HEK293 (cell line): Measurements from ENCODE around the gene OR5K2.

Experiments used
- FEZF1 ChIP-seq: fragments of 450-650 bp; formaldehyde crosslinking; IDR thresholded peaks from 2 replicates; pipeline ENCODE4 v1.5.1; 2016; ENCODE audit warnings: missing biosample characterization, missing genetic modification characterization
- GFI1B ChIP-seq: fragments of 450-650 bp; formaldehyde crosslinking; IDR thresholded peaks from 2 replicates; pipeline ENCODE4 v1.5.1; 2016; ENCODE audit warnings: missing biosample characterization, missing genetic modification characterization
- KLF1 ChIP-seq: fragments of 450-650 bp; formaldehyde crosslinking; IDR thresholded peaks from 2 replicates; pipeline ENCODE4 v1.5.1; 2016; ENCODE audit warnings: missing biosample characterization, missing genetic modification characterization
- KLF9 ChIP-seq: fragments of 450-650 bp; formaldehyde crosslinking; IDR thresholded peaks from 2 replicates; pipeline ENCODE4 v1.5.1; 2016; ENCODE audit warnings: missing biosample characterization, missing genetic modification characterization, low read depth
- MEIS1 ChIP-seq: sonication (generic); formaldehyde crosslinking; IDR thresholded peaks from 2 replicates; pipeline ENCODE4 v1.8.1; 2022; ENCODE audit warnings: missing genetic modification reagents, mild to moderate bottlenecking, borderline replicate concordance
- MYNN ChIP-seq: fragments of 450-650 bp; formaldehyde crosslinking; IDR thresholded peaks from 2 replicates; pipeline ENCODE4 v1.5.1; 2016; ENCODE audit warnings: missing biosample characterization, missing genetic modification characterization, borderline replicate concordance
- REPIN1 ChIP-seq: fragments of 450-650 bp; formaldehyde crosslinking; IDR thresholded peaks from 2 replicates; pipeline ENCODE4 v1.5.1; 2017; ENCODE audit warnings: missing biosample characterization, missing genetic modification characterization, low read depth
- YY2 ChIP-seq: fragments of 450-650 bp; formaldehyde crosslinking; IDR thresholded peaks from 2 replicates; pipeline ENCODE4 v1.5.1; 2016; ENCODE audit warnings: missing biosample characterization, missing genetic modification characterization
- ZBTB17 ChIP-seq: fragments of 450-650 bp; formaldehyde crosslinking; IDR thresholded peaks from 2 replicates; pipeline ENCODE4 v1.5.1; 2016; ENCODE audit warnings: missing biosample characterization, missing genetic modification characterization
- ZFP69B ChIP-seq: fragments of 450-650 bp; formaldehyde crosslinking; IDR thresholded peaks from 2 replicates; pipeline ENCODE4 v1.5.1; 2016; ENCODE audit warnings: missing biosample characterization, missing genetic modification characterization
- ZNF146 ChIP-seq: fragments of 450-650 bp; formaldehyde crosslinking; IDR thresholded peaks from 2 replicates; pipeline ENCODE4 v1.5.1; 2016; ENCODE audit warnings: missing biosample characterization, missing genetic modification characterization
- ZNF274 ChIP-seq, 2 experiments: fragments of 200-500 bp in 1 of 2; fragments of 450-650 bp in 1 of 2; sonication (Bioruptor generic) in 1 of 2; formaldehyde crosslinking in 1 of 2; IDR thresholded peaks; 2 replicates each; pipeline versions ENCODE4 v1.5.1 to v1.6.1; 2014 to 2016; ENCODE audit warnings: borderline replicate concordance in 1 of 2, inconsistent platforms in 1 of 2, low read length in 1 of 2, missing biosample characterization in 1 of 2, missing genetic modification characterization in 1 of 2
- ZNF324 ChIP-seq: fragments of 450-650 bp; formaldehyde crosslinking; IDR thresholded peaks from 2 replicates; pipeline ENCODE4 v1.5.1; 2016; ENCODE audit warnings: missing biosample characterization, missing genetic modification characterization
- ZNF341 ChIP-seq: fragments of 450-650 bp; formaldehyde crosslinking; IDR thresholded peaks from 2 replicates; pipeline ENCODE4; 2016; ENCODE audit warnings: low read depth, missing biosample characterization, missing genetic modification characterization
- ZNF37A ChIP-seq: fragments of 450-650 bp; IDR thresholded peaks from 2 replicates; pipeline ENCODE4 v1.5.1; 2018; ENCODE audit warnings: missing biosample characterization, missing genetic modification characterization
- ZNF391 ChIP-seq: fragments of 450-650 bp; formaldehyde crosslinking; IDR thresholded peaks from 2 replicates; pipeline ENCODE4 v1.5.1; 2016; ENCODE audit warnings: low read depth, missing biosample characterization, missing genetic modification characterization, borderline replicate concordance
- ZNF433 ChIP-seq: fragments of 450-650 bp; formaldehyde crosslinking; IDR thresholded peaks from 2 replicates; pipeline ENCODE4 v1.5.1; 2016; ENCODE audit warnings: missing biosample characterization, missing genetic modification characterization, low read depth
- ZNF501 ChIP-seq: fragments of 450-650 bp; formaldehyde crosslinking; IDR thresholded peaks from 2 replicates; pipeline ENCODE4 v1.5.1; 2016; ENCODE audit warnings: missing biosample characterization, missing genetic modification characterization
- ZNF558 ChIP-seq: fragments of 450-650 bp; formaldehyde crosslinking; IDR thresholded peaks from 2 replicates; pipeline ENCODE4 v1.5.1; 2016; ENCODE audit warnings: missing biosample characterization, missing genetic modification characterization
- ZNF571 ChIP-seq: fragments of 450-650 bp; formaldehyde crosslinking; IDR thresholded peaks from 2 replicates; pipeline ENCODE4 v1.5.0; 2017; ENCODE audit warnings: missing biosample characterization, missing genetic modification characterization
- ZNF610 ChIP-seq: fragments of 450-650 bp; formaldehyde crosslinking; IDR thresholded peaks from 2 replicates; pipeline ENCODE4 v1.5.1; 2016; ENCODE audit warnings: missing biosample characterization, missing genetic modification characterization, borderline replicate concordance
- ZNF623 ChIP-seq: fragments of 450-650 bp; formaldehyde crosslinking; IDR thresholded peaks from 2 replicates; pipeline ENCODE4 v1.5.1; 2016; ENCODE audit warnings: missing biosample characterization, missing genetic modification characterization
- ZNF664 ChIP-seq: fragments of 450-650 bp; formaldehyde crosslinking; IDR thresholded peaks from 2 replicates; pipeline ENCODE4 v1.5.1; 2016; ENCODE audit warnings: missing biosample characterization, missing genetic modification characterization
- ZNF670 ChIP-seq: fragments of 450-650 bp; formaldehyde crosslinking; IDR thresholded peaks from 2 replicates; pipeline ENCODE4 v1.5.1; 2016; ENCODE audit warnings: missing biosample characterization, missing genetic modification characterization, low read depth
- ZNF792 ChIP-seq: fragments of 450-650 bp; formaldehyde crosslinking; IDR thresholded peaks from 2 replicates; pipeline ENCODE4 v1.5.1; 2016; ENCODE audit warnings: missing biosample characterization, missing genetic modification characterization
- TF ChIP-seq, protein P1 (sequence below): fragments of 450-650 bp; IDR thresholded peaks from 2 replicates; pipeline ENCODE4 v1.5.1; 2018; ENCODE audit warnings: missing biosample characterization, mild to moderate bottlenecking, missing genetic modification characterization
- TF ChIP-seq, protein P2 (sequence below): fragments of 450-650 bp; formaldehyde crosslinking; IDR thresholded peaks from 2 replicates; pipeline ENCODE4 v1.5.1; 2016; ENCODE audit warnings: missing biosample characterization, missing genetic modification characterization
- TF ChIP-seq, protein P3 (sequence below): fragments of 450-650 bp; IDR thresholded peaks from 2 replicates; pipeline ENCODE4 v1.5.1; 2018; ENCODE audit warnings: missing biosample characterization, missing genetic modification characterization
- TF ChIP-seq, protein P4 (sequence below): fragments of 450-650 bp; formaldehyde crosslinking; IDR thresholded peaks from 2 replicates; pipeline ENCODE4 v1.5.1; 2016; ENCODE audit warnings: missing biosample characterization, missing genetic modification characterization
- TF ChIP-seq, protein P5 (sequence below): fragments of 450-650 bp; formaldehyde crosslinking; IDR thresholded peaks from 2 replicates; pipeline ENCODE4 v1.5.1; 2016; ENCODE audit warnings: missing biosample characterization, missing genetic modification characterization

OR5K2 gene

DNA sequence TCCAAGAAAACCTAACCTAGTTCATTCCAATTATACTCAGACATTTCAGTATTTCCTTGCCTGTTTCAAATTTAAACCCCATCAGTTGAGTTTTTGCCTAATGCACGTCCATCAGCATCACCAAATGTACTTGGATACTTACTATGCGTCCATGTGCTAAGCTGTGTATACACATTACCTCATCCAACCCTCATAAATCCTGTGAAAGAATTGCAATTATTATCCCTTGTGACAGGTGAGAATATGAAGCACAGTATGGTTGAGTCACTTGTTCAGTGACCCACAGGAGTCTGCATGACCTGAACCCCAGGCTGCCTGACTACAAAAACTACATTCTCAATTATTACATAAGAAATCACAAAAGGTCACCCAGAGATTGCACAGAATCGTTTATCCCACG, 2.5 kb downstream of the OR5K2 start (continued):
- TF ChIP-seq REPIN1 (tag by site-specific recombination) (0 out of 2 replicates have a peak, but pooled peaks have one; percentile 47), ZNF571 (tag by site-specific recombination) (no peak), ZNF146 (tag by site-specific recombination) (0 out of 2 replicates have a peak, but pooled peaks have one; percentile 20), MEIS1 (CRISPR knock-in tag) (peak; percentile 45; the same call in 1 of the 2 replicates), ZFP69B (tag by site-specific recombination) (peak; percentile 57; the same call in 1 of the 2 replicates), ZNF558 (tag by site-specific recombination) (0 out of 2 replicates have a peak, but pooled peaks have one; percentile 32), GFI1B (tag by site-specific recombination) (peak; percentile 69; the same call in 1 of the 2 replicates), ZNF324 (no peak), ZNF391 (tag by site-specific recombination) (no peak), FEZF1 (tag by site-specific recombination) (peak; percentile 75), YY2 (no peak), ZNF274 (IDR thresholded peaks at IDR 0.05; ENCODE audit: low read length) (no peak), ZNF274 (tag by site-specific recombination; IDR thresholded peaks at IDR 0.05; ENCODE audit: borderline replicate concordance) (no peak), ZNF664 (peak; percentile 27; the same call in 1 of the 2 replicates), ZBTB17 (0 out of 2 replicates have a peak, but pooled peaks have one; percentile 41), ZNF37A (tag by site-specific recombination) (no peak), ZNF792 (tag by site-specific recombination) (no peak), ZNF341 (tag by site-specific recombination) (no peak), ZNF433 (tag by site-specific recombination) (no peak), ZNF670 (tag by site-specific recombination) (no peak), KLF9 (tag by site-specific recombination) (no peak), MYNN (tag by site-specific recombination) (no peak), KLF1 (tag by site-specific recombination) (no peak), ZNF610 (tag by site-specific recombination) (no peak), ZNF501 (tag by site-specific recombination) (0 out of 2 replicates have a peak, but pooled peaks have one; percentile 35), ZNF623 (no peak)
- TF ChIP-seq, protein P1, sequence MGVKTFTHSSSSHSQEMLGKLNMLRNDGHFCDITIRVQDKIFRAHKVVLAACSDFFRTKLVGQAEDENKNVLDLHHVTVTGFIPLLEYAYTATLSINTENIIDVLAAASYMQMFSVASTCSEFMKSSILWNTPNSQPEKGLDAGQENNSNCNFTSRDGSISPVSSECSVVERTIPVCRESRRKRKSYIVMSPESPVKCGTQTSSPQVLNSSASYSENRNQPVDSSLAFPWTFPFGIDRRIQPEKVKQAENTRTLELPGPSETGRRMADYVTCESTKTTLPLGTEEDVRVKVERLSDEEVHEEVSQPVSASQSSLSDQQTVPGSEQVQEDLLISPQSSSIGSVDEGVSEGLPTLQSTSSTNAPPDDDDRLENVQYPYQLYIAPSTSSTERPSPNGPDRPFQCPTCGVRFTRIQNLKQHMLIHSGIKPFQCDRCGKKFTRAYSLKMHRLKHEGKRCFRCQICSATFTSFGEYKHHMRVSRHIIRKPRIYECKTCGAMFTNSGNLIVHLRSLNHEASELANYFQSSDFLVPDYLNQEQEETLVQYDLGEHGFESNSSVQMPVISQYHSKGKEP (tag by site-specific recombination), result peak; percentile 80
- TF ChIP-seq, protein P2, sequence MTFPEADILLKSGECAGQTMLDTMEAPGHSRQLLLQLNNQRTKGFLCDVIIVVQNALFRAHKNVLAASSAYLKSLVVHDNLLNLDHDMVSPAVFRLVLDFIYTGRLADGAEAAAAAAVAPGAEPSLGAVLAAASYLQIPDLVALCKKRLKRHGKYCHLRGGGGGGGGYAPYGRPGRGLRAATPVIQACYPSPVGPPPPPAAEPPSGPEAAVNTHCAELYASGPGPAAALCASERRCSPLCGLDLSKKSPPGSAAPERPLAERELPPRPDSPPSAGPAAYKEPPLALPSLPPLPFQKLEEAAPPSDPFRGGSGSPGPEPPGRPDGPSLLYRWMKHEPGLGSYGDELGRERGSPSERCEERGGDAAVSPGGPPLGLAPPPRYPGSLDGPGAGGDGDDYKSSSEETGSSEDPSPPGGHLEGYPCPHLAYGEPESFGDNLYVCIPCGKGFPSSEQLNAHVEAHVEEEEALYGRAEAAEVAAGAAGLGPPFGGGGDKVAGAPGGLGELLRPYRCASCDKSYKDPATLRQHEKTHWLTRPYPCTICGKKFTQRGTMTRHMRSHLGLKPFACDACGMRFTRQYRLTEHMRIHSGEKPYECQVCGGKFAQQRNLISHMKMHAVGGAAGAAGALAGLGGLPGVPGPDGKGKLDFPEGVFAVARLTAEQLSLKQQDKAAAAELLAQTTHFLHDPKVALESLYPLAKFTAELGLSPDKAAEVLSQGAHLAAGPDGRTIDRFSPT, result peak; percentile 90
- TF ChIP-seq, protein P3, sequence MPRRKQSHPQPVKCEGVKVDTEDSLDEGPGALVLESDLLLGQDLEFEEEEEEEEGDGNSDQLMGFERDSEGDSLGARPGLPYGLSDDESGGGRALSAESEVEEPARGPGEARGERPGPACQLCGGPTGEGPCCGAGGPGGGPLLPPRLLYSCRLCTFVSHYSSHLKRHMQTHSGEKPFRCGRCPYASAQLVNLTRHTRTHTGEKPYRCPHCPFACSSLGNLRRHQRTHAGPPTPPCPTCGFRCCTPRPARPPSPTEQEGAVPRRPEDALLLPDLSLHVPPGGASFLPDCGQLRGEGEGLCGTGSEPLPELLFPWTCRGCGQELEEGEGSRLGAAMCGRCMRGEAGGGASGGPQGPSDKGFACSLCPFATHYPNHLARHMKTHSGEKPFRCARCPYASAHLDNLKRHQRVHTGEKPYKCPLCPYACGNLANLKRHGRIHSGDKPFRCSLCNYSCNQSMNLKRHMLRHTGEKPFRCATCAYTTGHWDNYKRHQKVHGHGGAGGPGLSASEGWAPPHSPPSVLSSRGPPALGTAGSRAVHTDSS (tag by site-specific recombination), result no peak
- TF ChIP-seq, protein P4, sequence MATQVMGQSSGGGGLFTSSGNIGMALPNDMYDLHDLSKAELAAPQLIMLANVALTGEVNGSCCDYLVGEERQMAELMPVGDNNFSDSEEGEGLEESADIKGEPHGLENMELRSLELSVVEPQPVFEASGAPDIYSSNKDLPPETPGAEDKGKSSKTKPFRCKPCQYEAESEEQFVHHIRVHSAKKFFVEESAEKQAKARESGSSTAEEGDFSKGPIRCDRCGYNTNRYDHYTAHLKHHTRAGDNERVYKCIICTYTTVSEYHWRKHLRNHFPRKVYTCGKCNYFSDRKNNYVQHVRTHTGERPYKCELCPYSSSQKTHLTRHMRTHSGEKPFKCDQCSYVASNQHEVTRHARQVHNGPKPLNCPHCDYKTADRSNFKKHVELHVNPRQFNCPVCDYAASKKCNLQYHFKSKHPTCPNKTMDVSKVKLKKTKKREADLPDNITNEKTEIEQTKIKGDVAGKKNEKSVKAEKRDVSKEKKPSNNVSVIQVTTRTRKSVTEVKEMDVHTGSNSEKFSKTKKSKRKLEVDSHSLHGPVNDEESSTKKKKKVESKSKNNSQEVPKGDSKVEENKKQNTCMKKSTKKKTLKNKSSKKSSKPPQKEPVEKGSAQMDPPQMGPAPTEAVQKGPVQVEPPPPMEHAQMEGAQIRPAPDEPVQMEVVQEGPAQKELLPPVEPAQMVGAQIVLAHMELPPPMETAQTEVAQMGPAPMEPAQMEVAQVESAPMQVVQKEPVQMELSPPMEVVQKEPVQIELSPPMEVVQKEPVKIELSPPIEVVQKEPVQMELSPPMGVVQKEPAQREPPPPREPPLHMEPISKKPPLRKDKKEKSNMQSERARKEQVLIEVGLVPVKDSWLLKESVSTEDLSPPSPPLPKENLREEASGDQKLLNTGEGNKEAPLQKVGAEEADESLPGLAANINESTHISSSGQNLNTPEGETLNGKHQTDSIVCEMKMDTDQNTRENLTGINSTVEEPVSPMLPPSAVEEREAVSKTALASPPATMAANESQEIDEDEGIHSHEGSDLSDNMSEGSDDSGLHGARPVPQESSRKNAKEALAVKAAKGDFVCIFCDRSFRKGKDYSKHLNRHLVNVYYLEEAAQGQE (tag by site-specific recombination), result no peak
- TF ChIP-seq, protein P5, sequence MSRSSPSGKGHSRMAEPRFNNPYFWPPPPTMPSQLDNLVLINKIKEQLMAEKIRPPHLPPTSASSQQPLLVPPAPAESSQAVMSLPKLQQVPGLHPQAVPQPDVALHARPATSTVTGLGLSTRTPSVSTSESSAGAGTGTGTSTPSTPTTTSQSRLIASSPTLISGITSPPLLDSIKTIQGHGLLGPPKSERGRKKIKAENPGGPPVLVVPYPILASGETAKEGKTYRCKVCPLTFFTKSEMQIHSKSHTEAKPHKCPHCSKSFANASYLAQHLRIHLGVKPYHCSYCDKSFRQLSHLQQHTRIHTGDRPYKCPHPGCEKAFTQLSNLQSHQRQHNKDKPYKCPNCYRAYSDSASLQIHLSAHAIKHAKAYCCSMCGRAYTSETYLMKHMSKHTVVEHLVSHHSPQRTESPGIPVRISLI (tag by site-specific recombination), result 0 out of 2 replicates have a peak, but pooled peaks have one; percentile 59
